Glutamatergic neuron (in vitro differentiated cells): ENCODE data around the gene TMCO6. TPM values are rescaled to one million over a fixed set of nuclear protein-coding genes. Genes with fewer than 3 reads are reported as not detected.

ENCODE experiments used
- DNase-seq: peaks from one replicate; pipeline ENCODE4 v3.0.0; 2022
- H3K27ac Mint-ChIP-seq: one replicate; pipeline ENCODE4 v1.8.0; 2020; ENCODE audit warnings: mild to moderate bottlenecking, mixed read lengths, inconsistent platforms; ENCODE audit not compliant: unreplicated experiment
- H3K27me3 Mint-ChIP-seq: one replicate; pipeline ENCODE4 v1.8.0; 2020; ENCODE audit warnings: mild to moderate bottlenecking, moderate library complexity, mixed read lengths, inconsistent platforms; ENCODE audit not compliant: unreplicated experiment
- H3K36me3 Mint-ChIP-seq: one replicate; pipeline ENCODE4 v1.8.0; 2020; ENCODE audit warnings: mild to moderate bottlenecking, mixed read lengths, inconsistent platforms; ENCODE audit not compliant: unreplicated experiment
- H3K4me1 Mint-ChIP-seq: one replicate; pipeline ENCODE4 v1.8.0; 2020; ENCODE audit warnings: mild to moderate bottlenecking, low read depth, mixed read lengths, inconsistent platforms; ENCODE audit not compliant: unreplicated experiment
- H3K4me3 Mint-ChIP-seq: one replicate; pipeline ENCODE4 v1.8.0; 2020; ENCODE audit warnings: mild to moderate bottlenecking, mixed read lengths, inconsistent platforms; ENCODE audit not compliant: unreplicated experiment
- H3K9me3 Mint-ChIP-seq: one replicate; pipeline ENCODE4 v1.8.0; 2020; ENCODE audit warnings: mild to moderate bottlenecking, moderate library complexity, mixed read lengths, inconsistent platforms; ENCODE audit not compliant: unreplicated experiment
- CTCF ChIP-seq: fragments of 200-600 bp; sonication (generic); IDR thresholded peaks from one replicate; pipeline ENCODE4 v1.5.0; 2021; ENCODE audit not compliant: partially characterized antibody, unreplicated experiment
- total RNA-seq: library from RNA; stranded (reverse); fragmentation: NEBNext Ultra II Directional; extraction: Animal tissue kit (Norgen Biotek cat#: 25700); gene quantifications from one replicate; pipeline ENCODE4 v1.2.1, GENCODE V29; 2021; ENCODE audit not compliant: unreplicated experiment

TMCO6 gene
- total RNA-seq, 1 donor from 2014 or later, result 12.5 TPM

GRCh38 chr5:140603734-140604133 is 35.5 kb upstream of the TMCO6 start:
- no peak for DNase-seq
- TF ChIP-seq CTCF, result no peak
- Mint-ChIP-seq H3K4me1 (no peaks in the 10 kb centered on the region), H3K4me3 (no peak overlapping the region), H3K36me3 (no peaks in the 10 kb centered on the region), H3K27me3 (peaks cover 3% of the 10 kb centered on the region), H3K9me3 (no peaks in the 10 kb centered on the region), H3K27ac (no peak overlapping the region)

DNA sequence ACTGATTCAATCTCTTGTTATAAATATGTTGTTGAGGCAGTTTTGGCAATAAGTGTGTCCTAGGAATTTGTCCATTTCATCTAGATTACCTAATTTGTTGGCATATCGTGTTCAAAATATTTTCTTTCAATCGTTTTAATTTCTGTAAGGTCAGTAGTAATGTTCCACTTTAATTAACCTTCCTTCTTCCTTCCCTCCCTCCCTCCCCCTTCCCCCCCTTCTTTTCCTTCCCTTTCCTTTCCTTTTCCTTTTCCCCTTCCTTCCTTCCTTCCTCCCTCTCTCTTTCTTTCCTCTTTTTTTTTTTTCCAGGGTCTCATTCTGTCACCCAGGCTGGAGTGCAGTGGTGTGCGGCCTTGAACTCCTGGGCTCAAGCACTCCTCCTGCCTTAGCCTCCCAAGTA is 33.4 kb upstream of the TMCO6 start:
- no peak for TF ChIP-seq CTCF
- Mint-ChIP-seq H3K36me3 (no peaks in the 10 kb centered on the region), H3K9me3 (no peaks in the 10 kb centered on the region), H3K27ac (no peak overlapping the region), H3K4me1 (no peaks in the 10 kb centered on the region), H3K27me3 (peaks cover 3% of the 10 kb centered on the region), H3K4me3 (no peak overlapping the region)
- no peak for DNase-seq

DNA sequence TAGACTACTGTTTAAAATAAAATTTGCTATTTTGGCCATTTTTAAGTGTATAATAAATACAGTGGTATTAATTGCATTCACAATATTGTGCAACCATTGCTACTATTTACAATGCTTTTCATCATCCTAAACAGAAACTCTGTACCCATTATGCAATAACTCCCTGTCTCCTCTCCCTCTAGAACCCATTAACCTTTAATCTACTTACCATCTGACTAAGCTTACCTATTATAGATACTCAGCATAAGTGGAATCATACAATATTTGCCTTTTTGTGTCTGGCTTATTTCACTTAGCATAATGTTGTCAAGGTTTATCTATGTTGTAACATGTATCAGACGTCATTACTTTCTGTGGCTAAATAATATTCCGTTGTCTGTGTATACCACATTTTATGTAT is 32.2 kb upstream of the TMCO6 start:
- no peak for TF ChIP-seq CTCF
- Mint-ChIP-seq H3K4me1 (no peaks in the 10 kb centered on the region), H3K9me3 (peaks cover 1% of the 10 kb centered on the region), H3K4me3 (no peak overlapping the region), H3K27me3 (peaks cover 7% of the 10 kb centered on the region), H3K27ac (no peak overlapping the region), H3K36me3 (peaks cover 8% of the 10 kb centered on the region)
- no peak for DNase-seq

DNA sequence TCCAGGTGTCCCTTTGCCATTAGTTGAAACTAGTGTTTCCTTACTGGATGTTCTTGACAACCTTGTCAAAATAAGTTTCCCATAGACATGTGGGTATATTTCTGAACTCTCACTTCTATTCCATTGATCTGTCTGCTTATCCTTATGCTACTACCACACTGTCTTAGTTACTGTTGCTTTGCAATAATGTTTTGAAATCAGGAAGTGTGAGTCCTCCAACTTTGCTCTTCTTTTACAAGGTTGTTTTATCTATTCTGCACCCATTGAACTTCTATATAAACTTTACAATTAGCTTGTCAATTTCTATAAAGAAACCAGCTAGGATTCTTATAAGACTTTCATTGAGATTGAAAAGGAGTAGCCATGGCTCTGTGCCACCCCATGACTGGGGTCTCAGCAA is 30.5 kb upstream of the TMCO6 start:
- Mint-ChIP-seq H3K4me3 (no peak overlapping the region), H3K9me3 (peaks cover 1% of the 10 kb centered on the region), H3K27me3 (peaks cover 6% of the 10 kb centered on the region), H3K4me1 (no peaks in the 10 kb centered on the region), H3K27ac (no peak overlapping the region), H3K36me3 (peaks cover 11% of the 10 kb centered on the region)
- DNase-seq, result no peak
- no peak for TF ChIP-seq CTCF

GRCh38 chr5:140609126-140609525 is 30.1 kb upstream of the TMCO6 start:
- Mint-ChIP-seq H3K4me3 (no peak overlapping the region), H3K27me3 (peaks cover 6% of the 10 kb centered on the region), H3K36me3 (peaks cover 11% of the 10 kb centered on the region), H3K27ac (no peak overlapping the region), H3K9me3 (peaks cover 1% of the 10 kb centered on the region), H3K4me1 (no peaks in the 10 kb centered on the region)
- DNase-seq, result no peak
- no peak for TF ChIP-seq CTCF
